Measurements from ENCODE around the gene SPON2.

SPON2 gene

GRCh38 chr4:1172228-1172851, at the start of gene SPON2:
Gene SPON2, minus strand, starts transcription at chr4:1172583.
- no peak for DNase-seq

- no peak for DNase-seq
Measured at GRCh38 chr4:1221155-1221870, 48.9 kb upstream of the SPON2 start.

- no peak for DNase-seq
Measured at GRCh38 chr4:1220566-1220965, 48.2 kb upstream of the SPON2 start.

GRCh38 chr4:1219566-1219950, 47.2 kb upstream of the SPON2 start:
- no peak for DNase-seq

GRCh38 chr4:1218634-1219565, 46.5 kb upstream of the SPON2 start:
- DNase-seq = no peak

- DNase-seq = no peak
Measured at GRCh38 chr4:1217366-1217765, 45.0 kb upstream of the SPON2 start.

- no peak for DNase-seq
Measured at GRCh38 chr4:1216869-1217294, 44.5 kb upstream of the SPON2 start.

- DNase-seq = no peak
Measured at GRCh38 chr4:1216076-1216614, 43.8 kb upstream of the SPON2 start.

- DNase-seq = no peak
Measured at GRCh38 chr4:1215141-1216075, 43.0 kb upstream of the SPON2 start.

GRCh38 chr4:1214101-1215095, 42.0 kb upstream of the SPON2 start:
- DNase-seq = no peak

- DNase-seq = no peak
Measured at GRCh38 chr4:1213336-1213995, 41.1 kb upstream of the SPON2 start.

GRCh38 chr4:1212546-1213335, 40.4 kb upstream of the SPON2 start:
- no peak for DNase-seq

- no peak for DNase-seq
Measured at GRCh38 chr4:1211891-1212545, 39.6 kb upstream of the SPON2 start.

- no peak for DNase-seq
Measured at GRCh38 chr4:1211371-1211770, 39.0 kb upstream of the SPON2 start.

- DNase-seq = no peak
Measured at GRCh38 chr4:1210971-1211370, 38.6 kb upstream of the SPON2 start.

- no peak for DNase-seq
Measured at GRCh38 chr4:1210241-1210841, 38.0 kb upstream of the SPON2 start.

GRCh38 chr4:1209821-1210220, 37.4 kb upstream of the SPON2 start:
- no peak for DNase-seq

- DNase-seq = no peak
Measured at GRCh38 chr4:1208970-1209704, 36.8 kb upstream of the SPON2 start.
